ENCODE results near the gene CERK. TPM values are rescaled to one million over a fixed set of nuclear protein-coding genes. Genes with fewer than 3 reads are reported as not detected.

The CERK gene
- total and polyA plus RNA-seq, 11 donors: 17.8 to 125 (median 72.3) TPM

DNA sequence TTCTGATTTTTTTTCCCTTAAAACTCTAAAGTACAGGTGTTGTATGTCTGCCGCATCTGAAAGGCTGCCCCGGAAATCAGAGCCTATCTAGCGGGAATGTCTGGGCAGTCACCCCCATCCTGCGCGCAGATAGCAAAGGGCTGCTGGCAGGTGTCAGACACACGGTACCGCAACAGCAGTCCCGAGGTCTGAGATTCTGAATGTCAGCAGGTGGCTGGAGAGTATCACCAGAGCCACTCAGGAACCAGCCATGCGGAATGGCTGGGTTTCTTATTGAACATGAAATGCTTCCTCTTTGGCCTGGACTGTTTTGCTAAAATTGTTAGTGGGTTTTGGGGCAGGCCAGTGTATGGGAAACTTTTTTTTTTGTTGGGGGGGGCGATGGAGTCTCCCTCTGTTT lies 53.3 kb downstream of the CERK start:
- 40 to 56% (median 52%) methylated on average over 10 of the region's 10 CpGs for WGBS, 4 donors
- Histone ChIP-seq H3K36me3 (peaks cover 0 to 61% (median 39%) of the 10 kb centered on the region in 9 donors), H3K27me3 (no peaks in the 10 kb centered on the region), H3K4me1 (peaks cover 11 to 67% (median 54%) of the 10 kb centered on the region in 12 donors), H3K4me3 (no peak overlapping the region), H3K9me3 (no peaks in the 10 kb centered on the region), H3K27ac (peak overlapping the region; percentile 75 to 93 (median 84))
- DNase-seq (peak in 4 of 5 donors; percentile 57 to 76 (median 68)), ATAC-seq (peak; percentile 59 to 65 (median 60))
- intact Hi-C loops (cut with DNase I): loop anchor here in 8 of 10 donors (5.0 kb wide), 5 partner anchors 32 to 122 kb away; partner anchors contain the start of gene CERK (in 2 of the 8)
- TF ChIP-seq, protein P1, sequence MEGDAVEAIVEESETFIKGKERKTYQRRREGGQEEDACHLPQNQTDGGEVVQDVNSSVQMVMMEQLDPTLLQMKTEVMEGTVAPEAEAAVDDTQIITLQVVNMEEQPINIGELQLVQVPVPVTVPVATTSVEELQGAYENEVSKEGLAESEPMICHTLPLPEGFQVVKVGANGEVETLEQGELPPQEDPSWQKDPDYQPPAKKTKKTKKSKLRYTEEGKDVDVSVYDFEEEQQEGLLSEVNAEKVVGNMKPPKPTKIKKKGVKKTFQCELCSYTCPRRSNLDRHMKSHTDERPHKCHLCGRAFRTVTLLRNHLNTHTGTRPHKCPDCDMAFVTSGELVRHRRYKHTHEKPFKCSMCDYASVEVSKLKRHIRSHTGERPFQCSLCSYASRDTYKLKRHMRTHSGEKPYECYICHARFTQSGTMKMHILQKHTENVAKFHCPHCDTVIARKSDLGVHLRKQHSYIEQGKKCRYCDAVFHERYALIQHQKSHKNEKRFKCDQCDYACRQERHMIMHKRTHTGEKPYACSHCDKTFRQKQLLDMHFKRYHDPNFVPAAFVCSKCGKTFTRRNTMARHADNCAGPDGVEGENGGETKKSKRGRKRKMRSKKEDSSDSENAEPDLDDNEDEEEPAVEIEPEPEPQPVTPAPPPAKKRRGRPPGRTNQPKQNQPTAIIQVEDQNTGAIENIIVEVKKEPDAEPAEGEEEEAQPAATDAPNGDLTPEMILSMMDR (IDR thresholded peaks at IDR 0.05): no peak
- no peak for TF ChIP-seq POLR2A (IDR thresholded peaks at IDR 0.05)

DNA sequence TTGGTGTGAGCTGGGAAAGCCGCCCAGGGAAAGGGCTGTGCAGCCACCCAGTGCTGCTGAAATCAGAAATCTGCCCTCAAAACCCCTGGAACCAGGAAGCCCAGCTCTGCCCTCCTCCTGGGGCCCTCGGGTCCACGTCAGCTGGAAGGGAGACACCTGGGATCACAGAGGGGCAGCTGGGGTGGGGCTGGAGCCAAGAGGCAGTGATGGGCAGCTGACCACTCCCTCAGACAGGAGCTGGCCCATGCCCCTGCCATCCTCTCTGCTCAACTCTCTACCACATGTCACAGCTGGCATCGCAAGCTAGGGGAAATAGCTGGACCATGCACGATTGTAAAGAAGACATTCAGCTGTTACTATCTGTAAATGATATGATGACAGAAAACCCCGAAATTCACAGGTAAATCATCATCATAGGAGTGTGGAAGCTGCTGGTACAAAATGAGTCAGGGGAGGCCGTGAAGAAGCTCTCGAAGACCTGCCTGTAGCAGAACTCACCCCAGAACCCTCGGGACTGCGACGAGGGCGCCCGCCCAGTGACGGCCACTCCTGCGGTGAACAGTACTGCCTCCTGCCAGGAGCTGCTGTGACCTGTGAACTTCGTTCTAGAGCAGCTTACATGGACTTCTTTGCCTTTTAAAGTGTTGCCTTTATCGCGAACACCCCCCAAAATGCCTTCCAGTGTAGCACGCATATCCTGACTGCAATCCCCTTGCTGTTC lies 55.9 kb downstream of the CERK start:
- intact Hi-C loops (cut with DNase I): no loop called here
- no peak for DNase-seq
- Histone ChIP-seq H3K27ac (peak overlapping the region in 2 of 12 donors; percentile 5 to 41), H3K36me3 (peaks cover 0 to 48% (median 27%) of the 10 kb centered on the region in 9 donors), H3K4me1 (peaks cover 8 to 62% (median 39%) of the 10 kb centered on the region in 12 donors), H3K4me3 (no peak overlapping the region), H3K27me3 (no peaks in the 10 kb centered on the region), H3K9me3 (no peaks in the 10 kb centered on the region)
- 86 to 91% (median 89%) methylated on average over 16 to 19 of the region's 19 CpGs for WGBS, 4 donors
- ATAC-seq: no peak
- TF ChIP-seq, protein P1 (IDR thresholded peaks at IDR 0.05): no peak
- TF ChIP-seq POLR2A (IDR thresholded peaks at IDR 0.05): no peak

DNA sequence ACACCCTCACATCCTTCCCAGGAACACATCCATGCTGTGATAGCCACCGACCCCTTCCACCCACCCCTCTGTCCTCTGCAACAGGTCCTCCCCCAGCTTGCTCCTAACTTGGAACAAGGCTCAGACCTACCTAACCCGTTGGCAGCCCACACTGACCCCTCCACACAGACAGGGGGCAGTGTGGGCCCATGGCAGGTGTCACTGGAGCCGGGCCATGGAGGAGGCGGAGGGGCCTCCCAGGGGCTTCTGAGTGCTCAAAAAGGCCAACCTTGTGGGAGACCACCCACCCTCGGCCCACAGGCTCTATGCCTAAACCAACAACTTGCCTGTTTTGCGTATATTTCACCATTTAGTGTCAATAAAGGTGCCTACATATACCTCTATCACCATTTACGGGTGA lies 57.0 kb downstream of the CERK start:
- ATAC-seq (no peak), DNase-seq (no peak)
- Histone ChIP-seq H3K36me3 (peaks cover 0 to 45% (median 26%) of the 10 kb centered on the region in 9 donors), H3K4me3 (no peak overlapping the region), H3K4me1 (peaks cover 0 to 62% (median 33%) of the 10 kb centered on the region in 12 donors), H3K27ac (no peak overlapping the region), H3K27me3 (no peaks in the 10 kb centered on the region), H3K9me3 (no peaks in the 10 kb centered on the region)
- 80 to 94% (median 87%) methylated on average over 7 of the region's 7 CpGs for WGBS, 4 donors
- intact Hi-C loops (cut with DNase I): no loop called here
- TF ChIP-seq, protein P1 (IDR thresholded peaks at IDR 0.05): peak in 8 of 12 donors; percentile 8 to 47 (median 22)
- no peak for TF ChIP-seq POLR2A (IDR thresholded peaks at IDR 0.05)

DNA sequence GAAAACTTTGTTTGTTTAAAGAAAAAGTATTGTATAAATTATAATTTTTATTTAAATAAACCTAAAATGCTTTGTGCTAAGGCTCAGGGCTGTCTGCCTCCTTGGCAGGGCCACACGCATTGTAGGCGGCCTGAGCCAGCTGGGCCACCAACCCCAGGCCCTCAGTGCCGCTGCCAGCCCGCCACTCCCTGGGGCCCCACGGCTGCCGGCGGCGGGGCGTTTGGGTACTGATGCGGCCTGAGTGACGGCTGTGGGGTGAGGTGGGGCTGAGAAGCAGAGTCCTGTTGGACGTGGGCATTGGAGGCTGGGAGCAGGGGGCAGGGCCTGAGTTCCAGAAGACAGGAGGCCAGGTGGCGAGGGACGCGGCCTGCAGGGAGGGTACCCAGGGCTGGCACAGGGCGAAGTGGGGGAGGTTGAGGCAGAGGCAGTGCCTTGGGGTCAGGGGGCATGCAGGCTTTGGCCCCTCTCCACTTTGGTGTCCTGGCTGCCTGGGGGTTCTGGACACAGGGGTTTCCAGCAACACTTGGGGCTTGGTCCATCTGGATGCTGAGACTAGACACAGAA lies 58.3 kb downstream of the CERK start:
- H3K36me3 ChIP-seq: peaks cover 0 to 53% (median 24%) of the 10 kb centered on the region in 9 donors
- no peaks in the 10 kb centered on the region for H3K27me3 ChIP-seq
- DNase-seq (no peak), ATAC-seq (no peak)
- intact Hi-C loops (cut with DNase I): loop anchor here in 3 of 10 donors (5.0 kb wide), 3 partner anchors 102 to 317 kb away; no protein-coding TSS in a partner anchor
- no peak overlapping the region for H3K4me3 ChIP-seq
- WGBS, 4 donors: 79 to 86% (median 81%) methylated on average over 15 to 16 of the region's 16 CpGs
- no peaks in the 10 kb centered on the region for H3K9me3 ChIP-seq
- no peak for TF ChIP-seq POLR2A (IDR thresholded peaks at IDR 0.05)
- TF ChIP-seq, protein P1 (IDR thresholded peaks at IDR 0.05): no peak
- H3K27ac ChIP-seq: peak overlapping the region in 3 of 12 donors; percentile 10 to 67 (median 56)
- H3K4me1 ChIP-seq: peaks cover 0 to 50% (median 20%) of the 10 kb centered on the region in 12 donors

Data from heart left ventricle (tissue), 16 donors.